Left ventricle myocardium superior (tissue), 1 donor: Measurements from ENCODE around the gene AGAP1. TPM values are rescaled to one million over a fixed set of nuclear protein-coding genes. Genes with fewer than 3 reads are reported as not detected.

ENCODE experiments used
- ATAC-seq: fragments of 200-7000 bp; cut with Tn5 transposase; one replicate; pipeline ENCODE4 v1.9.1; 2020; ENCODE audit warnings: mild to moderate bottlenecking, moderate library complexity
- DNase-seq: peaks from one replicate; pipeline ENCODE4 v3.0.0-alpha.2; 2020
- intact Hi-C: fragments of 100-400 bp; cut with micrococcal nuclease; formaldehyde crosslinking; loops from one replicate; pipeline ENCODE4 v1.11.0; 2022
- total RNA-seq: library from RNA; stranded (reverse); fragmentation: NEBNext Ultra II Directional; extraction: Animal tissue kit (Norgen Biotek cat#: 25700); gene quantifications from one replicate; pipeline ENCODE4 v1.2.1, GENCODE V29; 2021
- donor health status: DM: no; HTN: yes; CAD: no; lungs with severe emphysema.

The AGAP1 gene
- total RNA-seq, 1 donor from 2014 or later: 22.3 TPM

- intact Hi-C loops: no loop called here
- ATAC-seq: no peak
- DNase-seq: no peak
Observed at GRCh38 chr2:235703711-235704295, 210.0 kb downstream of the AGAP1 start.

DNA sequence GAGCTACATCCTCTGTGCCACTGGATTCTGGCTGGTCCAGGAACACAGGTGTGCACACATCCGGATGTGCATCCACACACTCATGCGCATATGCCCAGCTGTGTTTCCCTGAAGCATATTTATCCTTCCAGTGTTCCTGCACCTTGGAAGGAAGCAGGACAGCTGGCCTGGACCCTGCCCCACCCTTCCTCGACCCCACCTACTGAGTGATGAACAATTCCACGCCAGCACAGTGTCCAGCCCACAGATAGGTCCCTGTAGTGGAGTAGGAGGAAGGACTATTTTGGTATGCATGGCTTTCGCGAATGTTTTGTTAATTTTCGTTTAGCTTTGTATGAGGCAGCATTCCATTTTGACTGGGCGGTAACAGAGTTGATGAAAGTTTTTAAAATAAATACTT lies 211.5 kb downstream of the AGAP1 start:
- intact Hi-C loops: no loop called here

GRCh38 chr2:235706506-235706905 lies 212.7 kb downstream of the AGAP1 start:
- ATAC-seq (no peak), DNase-seq (no peak)
- intact Hi-C loops: no loop called here

More for the DNA sequence above, 211.5 kb downstream of the AGAP1 start:
- DNase-seq (no peak), ATAC-seq (no peak)

DNA sequence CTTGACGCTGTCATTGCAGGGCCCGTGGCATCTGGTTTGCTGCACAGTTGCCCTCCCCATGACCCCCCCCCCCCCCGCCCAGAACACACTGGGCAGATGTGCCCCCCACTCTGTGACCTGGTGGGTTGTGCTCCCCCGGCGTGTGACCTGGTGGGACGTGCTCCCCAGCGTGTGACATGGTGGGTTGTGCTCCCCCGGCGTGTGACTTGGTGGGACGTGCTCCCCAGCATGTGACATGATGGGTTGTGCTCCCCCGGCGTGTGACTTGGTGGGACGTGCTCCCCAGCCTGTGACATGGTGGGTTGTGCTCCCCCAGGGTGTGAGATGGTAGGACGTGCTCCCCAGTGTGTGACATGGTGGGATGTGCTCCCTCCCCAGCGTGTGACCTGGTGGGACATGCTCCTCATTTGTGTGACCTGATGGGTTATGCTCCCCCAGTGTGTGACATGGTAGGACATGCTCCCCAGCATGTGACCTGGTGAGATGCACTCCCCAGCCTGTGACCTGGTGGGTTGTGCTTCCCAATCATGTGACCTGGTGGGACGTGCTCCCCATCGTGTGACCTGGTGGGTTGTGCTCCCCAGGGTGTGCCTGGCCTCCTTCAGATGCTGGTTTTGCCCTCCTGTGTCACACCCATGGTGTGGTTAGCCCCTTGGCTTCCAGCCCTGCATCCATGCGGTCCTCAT lies 213.7 kb downstream of the AGAP1 start:
- no peak for ATAC-seq
- no peak for DNase-seq
- intact Hi-C loops: no loop called here

- no peak for DNase-seq
- ATAC-seq: no peak
- intact Hi-C loops: no loop called here
Observed at GRCh38 chr2:235709124-235709813, 215.4 kb downstream of the AGAP1 start.

DNA sequence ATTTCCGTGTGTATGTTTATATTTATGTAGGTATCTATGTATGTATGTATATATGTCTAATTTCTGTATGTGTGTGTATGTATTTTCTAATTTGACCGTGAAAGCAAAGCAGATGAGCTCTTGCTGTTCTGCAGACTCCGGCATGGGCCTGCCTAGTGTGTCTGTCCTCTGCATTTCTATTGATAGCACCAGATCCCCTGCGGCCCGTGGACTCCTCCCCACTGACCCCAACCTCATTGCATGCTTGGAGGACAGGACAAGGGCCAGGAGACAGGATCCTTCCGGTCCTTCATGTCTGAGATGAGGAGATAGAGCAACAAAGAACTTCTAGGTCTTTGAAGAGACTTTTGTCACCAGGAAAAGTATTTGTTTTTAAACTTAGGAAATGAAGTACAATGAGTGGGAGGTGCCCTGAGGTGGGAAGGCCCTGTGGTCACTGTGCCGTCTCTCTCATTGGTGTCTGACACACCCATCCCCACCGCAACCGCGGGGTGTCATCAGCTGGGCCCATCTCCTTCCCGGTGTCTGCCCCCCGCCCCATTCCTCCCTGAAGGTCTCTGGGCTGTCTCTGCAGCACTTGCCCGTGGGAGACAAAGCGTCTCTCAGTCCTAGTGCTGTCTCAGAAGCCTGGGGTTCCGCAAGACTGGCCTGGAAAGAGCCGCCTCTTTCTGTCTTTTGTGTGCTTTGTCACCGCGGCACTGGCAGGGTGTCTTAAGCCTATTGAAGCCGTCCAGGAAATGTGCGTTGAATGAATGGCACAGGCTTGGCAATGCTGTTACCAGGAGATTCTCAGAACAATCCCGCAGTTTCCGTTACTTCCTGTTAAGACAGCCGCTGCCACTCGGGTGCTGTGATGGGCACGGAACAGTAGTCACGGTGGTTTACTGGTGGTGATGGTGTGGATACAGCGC lies 216.4 kb downstream of the AGAP1 start:
- DNase-seq (no peak), ATAC-seq (peak; percentile 32)
- intact Hi-C loops: no loop called here

GRCh38 chr2:235710933-235711332 lies 217.1 kb downstream of the AGAP1 start:
- ATAC-seq: no peak
- intact Hi-C loops: no loop called here
- DNase-seq: no peak

DNA sequence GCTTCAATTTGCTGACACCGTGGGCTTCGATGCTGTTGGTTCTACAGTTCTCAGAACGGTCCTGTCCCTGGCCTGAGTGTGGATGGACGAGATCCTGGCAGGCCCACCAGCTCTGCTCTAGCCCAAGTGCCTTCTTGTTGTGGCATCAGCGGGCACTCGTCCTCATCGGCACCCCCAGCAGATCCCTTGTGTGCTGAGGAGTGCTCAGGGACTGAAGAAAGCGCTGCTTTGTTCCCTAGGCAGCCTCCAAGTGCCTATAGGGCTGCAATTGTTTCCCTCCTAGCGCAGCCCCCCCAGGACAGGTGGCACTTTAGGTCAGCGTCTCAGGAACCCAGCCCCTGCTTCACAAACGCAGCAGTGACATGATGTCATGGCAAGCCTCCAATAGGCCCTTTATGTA lies 217.7 kb downstream of the AGAP1 start:
- intact Hi-C loops: no loop called here
- ATAC-seq: no peak
- no peak for DNase-seq

DNA sequence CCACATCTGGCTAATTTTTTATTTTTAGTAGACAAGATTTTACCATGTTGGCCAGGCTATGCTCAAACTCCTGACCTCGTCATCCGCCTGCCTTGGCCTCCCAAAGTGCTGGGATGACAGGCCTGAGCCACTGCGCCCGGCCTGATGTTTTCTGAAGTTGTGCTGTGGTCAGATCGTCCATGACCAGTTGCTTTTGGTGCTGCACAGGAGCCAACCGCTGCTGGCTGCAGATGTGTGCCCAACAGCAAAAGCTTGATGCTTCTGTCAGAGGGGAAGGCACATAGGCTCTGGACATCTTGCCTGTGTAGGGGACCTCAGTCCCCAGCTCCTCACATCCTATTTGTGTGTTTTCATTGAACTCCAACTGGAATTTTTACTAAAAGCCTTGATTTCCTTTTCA lies 218.3 kb downstream of the AGAP1 start:
- ATAC-seq: no peak
- no peak for DNase-seq
- intact Hi-C loops: no loop called here

- intact Hi-C loops: no loop called here
- DNase-seq (no peak), ATAC-seq (no peak)
Observed at GRCh38 chr2:235713189-235713588, 219.3 kb downstream of the AGAP1 start.

GRCh38 chr2:235715601-235716000 lies 221.8 kb downstream of the AGAP1 start:
- DNase-seq (no peak), ATAC-seq (no peak)
- intact Hi-C loops: no loop called here

DNA sequence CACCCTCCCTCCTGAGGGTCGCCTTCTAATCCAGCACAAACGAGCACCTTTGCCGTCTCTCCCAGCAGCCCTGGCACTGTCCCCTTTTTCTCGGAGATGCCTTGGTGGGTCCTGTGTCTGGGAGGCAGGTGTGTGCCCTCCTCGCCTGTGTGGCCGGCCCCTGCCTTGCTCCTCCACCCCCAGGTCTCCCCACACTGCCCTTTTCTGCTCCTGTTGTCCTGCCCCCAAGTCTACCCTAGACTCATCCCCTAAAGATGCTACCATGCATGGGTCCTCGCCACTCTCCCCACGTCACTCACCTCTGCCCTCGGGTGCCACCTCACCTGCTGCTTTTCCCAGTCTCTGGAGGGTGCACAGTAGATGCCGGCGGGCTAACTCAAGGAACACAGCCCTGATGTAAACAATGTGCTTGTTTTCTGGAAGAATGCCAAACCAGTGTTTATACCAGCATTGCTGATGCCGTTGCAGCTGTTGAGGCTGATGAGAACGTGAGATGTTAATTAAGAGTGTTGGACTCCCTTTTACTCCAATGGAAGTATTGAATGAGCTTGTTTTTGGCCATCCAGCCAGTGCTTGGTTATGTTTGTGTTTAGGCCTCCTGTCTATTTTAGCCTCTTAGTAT lies 223.1 kb downstream of the AGAP1 start:
- ATAC-seq (no peak), DNase-seq (no peak)
- intact Hi-C loops: no loop called here

DNA sequence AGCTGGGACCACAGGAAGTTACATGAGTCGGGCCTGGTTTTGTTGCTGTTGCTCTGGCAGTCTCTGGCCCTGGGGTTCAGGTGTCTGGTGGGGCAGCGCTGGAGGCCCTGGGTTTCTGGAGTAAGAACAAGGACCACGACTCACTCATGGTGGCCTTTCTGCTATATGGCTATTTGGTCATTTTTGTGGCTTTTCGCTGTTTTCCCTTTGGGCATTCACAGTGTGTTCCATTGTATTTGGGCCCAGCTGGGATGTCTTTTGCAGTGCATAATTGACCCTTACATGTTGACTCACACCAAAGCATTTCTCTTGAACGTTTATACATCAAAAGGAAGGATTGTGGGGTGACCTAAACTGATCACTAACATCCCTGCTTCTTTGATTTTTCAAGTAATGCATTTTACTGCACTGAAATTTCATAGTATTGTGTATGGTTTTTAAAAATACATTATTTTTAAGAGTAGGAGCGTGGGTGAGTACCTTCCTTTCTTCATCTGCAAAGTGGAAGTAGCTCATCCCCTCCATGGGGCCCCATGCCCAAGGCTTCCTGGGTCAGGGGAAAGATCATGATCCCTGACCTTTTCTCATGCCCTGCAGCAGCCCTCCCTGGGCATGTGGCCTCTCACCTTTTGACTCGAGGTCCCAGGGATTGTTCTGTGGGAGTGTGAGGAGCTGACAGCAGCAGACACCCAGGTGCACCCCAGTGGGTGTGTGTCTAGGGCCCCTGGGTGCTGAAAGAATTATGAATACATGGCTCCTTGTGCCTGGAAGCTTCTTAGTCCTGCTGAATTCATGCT lies 225.5 kb downstream of the AGAP1 start:
- intact Hi-C loops: no loop called here
- ATAC-seq: no peak
- no peak for DNase-seq

DNA sequence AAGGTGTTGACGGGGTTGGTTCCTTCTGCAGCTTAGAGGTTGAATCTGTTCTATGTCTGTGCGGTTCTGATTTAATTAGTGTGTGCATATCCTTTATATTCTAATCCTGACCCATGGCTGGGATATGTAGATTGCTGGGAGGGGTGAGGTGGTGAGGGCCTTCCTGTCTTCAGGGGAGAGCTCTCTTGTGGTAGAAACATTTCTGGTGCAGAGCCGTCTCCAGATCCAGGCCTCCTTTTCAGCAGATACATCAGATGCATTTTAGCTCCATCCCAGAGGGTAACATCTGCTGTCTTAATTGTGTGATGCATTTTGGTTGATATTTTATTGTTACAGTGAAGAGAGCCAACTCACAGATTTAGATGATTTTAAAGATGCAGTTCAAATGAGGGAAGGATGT lies 227.8 kb downstream of the AGAP1 start:
- no peak for DNase-seq
- no peak for ATAC-seq
- intact Hi-C loops: no loop called here

- intact Hi-C loops: no loop called here
- ATAC-seq (no peak), DNase-seq (no peak)
Observed at GRCh38 chr2:235722869-235723268, 229.0 kb downstream of the AGAP1 start.

DNA sequence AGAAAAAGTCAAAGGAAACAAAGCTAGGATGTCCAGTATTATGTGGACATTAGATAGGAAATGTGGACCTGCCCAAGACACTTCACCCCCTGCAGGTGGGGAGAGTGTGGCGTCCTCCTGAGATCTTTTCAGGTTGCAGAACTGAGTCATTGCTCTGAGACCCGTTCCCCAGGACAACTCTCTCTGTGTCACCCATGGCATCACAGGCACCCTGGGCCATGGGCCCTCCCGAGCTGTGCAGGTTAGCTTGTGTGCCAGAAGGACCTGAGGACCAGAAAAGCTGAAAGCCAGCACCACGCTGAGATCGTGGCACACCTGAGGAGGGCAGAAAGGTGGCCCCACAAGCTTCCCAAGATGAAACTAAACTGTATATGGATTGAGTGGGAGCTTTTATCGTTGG lies 229.5 kb downstream of the AGAP1 start:
- intact Hi-C loops: no loop called here
- ATAC-seq: no peak
- no peak for DNase-seq

- intact Hi-C loops: no loop called here
- peak; percentile 74 for DNase-seq
- peak; percentile 29 for ATAC-seq
Observed at GRCh38 chr2:235723811-235724465, 230.1 kb downstream of the AGAP1 start.

DNA sequence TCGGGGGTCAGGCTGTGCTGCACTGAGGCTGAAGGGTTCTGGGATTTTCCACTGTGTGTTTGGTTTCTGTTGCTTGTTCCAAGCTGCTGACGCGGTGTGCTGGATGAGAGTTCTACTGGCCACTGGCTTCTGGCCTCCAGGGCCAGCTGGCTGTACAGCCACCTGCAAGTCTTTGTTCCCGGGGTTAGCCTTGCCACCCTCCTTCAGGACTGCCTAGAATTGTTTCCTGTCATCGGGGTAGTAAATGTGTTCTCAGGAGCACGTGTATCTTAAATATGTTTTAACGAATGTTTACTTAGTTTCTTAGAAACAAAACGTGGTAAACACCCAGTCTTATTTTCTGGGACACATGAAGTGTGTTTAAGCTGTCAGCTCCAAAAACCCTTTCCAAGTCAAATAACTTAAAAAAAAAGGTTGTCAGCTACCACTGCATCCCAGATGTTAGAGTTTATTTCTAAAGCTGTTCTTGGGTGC lies 231.2 kb downstream of the AGAP1 start:
- peak; percentile 83 for DNase-seq

More for the DNA sequence above, 231.2 kb downstream of the AGAP1 start:
- ATAC-seq: peak; percentile 79
- intact Hi-C loops: no loop called here
